HAP-1 (cell line): Measurements from ENCODE around the gene GASK1B.

Experiments
- DNase-seq, 2 experiments: peaks; one replicate each; pipeline ENCODE4 v3.0.0-alpha.2; 2016 to 2020; ENCODE audit warnings: low spot score in 2 of 2
- H3K27me3 ChIP-seq: fragments of 250-450 bp; sonication (Bioruptor Pico); 2 replicates; pipeline ENCODE4 v1.5.1; 2020; ENCODE audit warnings: low read depth, mild to moderate bottlenecking, moderate library complexity
- H3K36me3 ChIP-seq: fragments of 250-450 bp; sonication (Bioruptor Pico); replicated peaks from 2 replicates; pipeline ENCODE4 v1.5.1; 2020; ENCODE audit warnings: mild to moderate bottlenecking
- H3K4me1 ChIP-seq: fragments of 250-450 bp; sonication (Bioruptor Pico); 2 replicates; pipeline ENCODE4 v1.5.1; 2020; ENCODE audit warnings: mild to moderate bottlenecking
- H3K4me3 ChIP-seq: fragments of 250-450 bp; sonication (Bioruptor Pico); 2 replicates; pipeline ENCODE4 v1.5.1; 2020; ENCODE audit warnings: mild to moderate bottlenecking, moderate library complexity
- H3K9me3 ChIP-seq: fragments of 250-450 bp; sonication (Bioruptor Pico); 2 replicates; pipeline ENCODE4 v1.5.1; 2020; ENCODE audit warnings: mild to moderate bottlenecking, moderate library complexity
- in situ Hi-C: fragments of 300-500 bp; cut with MboI; formaldehyde crosslinking; loops from 3 replicates; pipeline ENCODE4 v1.14.3; 2020; ENCODE audit warnings: low sequenced_read_pairs, inconsistent platforms, mixed read lengths

The GASK1B gene

DNA sequence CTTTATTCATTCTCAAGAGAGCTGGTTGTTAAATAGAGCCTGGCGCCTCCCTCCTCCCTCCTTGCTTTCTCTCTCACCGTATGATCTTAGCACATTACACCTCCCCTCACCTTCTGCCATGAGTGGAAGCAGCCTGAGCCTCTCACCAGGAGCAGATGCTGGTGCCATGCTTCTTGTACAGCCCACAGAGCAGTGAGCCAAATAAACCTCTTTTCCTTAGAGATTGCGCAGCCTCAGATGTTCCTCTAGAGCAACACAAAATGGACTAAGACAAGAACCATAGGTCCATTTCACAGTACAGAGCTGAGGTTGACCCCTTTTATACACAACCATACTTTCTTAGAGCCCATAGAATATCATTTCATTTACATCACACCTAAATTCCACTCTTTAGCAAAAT is 27.4 kb upstream of the GASK1B start:
- H3K4me3 ChIP-seq, result no peak overlapping the region
- no peak for DNase-seq
- 0 out of 2 replicates have a peak, but pooled peaks cover 2% of the 10 kb centered on the region for H3K27me3 ChIP-seq
- no peaks in the 10 kb centered on the region for H3K36me3 ChIP-seq
- no peaks in the 10 kb centered on the region for H3K4me1 ChIP-seq
- in situ Hi-C loops, result no loop called here
- no peaks in the 10 kb centered on the region for H3K9me3 ChIP-seq

- Histone ChIP-seq H3K27me3 (no peaks in the 10 kb centered on the region), H3K36me3 (no peaks in the 10 kb centered on the region), H3K4me1 (no peaks in the 10 kb centered on the region), H3K4me3 (no peak overlapping the region), H3K9me3 (no peaks in the 10 kb centered on the region)
- DNase-seq, result no peak
- in situ Hi-C loops, result no loop called here
Measured at GRCh38 chr4:158197194-158197776, 24.5 kb upstream of the GASK1B start.

DNA sequence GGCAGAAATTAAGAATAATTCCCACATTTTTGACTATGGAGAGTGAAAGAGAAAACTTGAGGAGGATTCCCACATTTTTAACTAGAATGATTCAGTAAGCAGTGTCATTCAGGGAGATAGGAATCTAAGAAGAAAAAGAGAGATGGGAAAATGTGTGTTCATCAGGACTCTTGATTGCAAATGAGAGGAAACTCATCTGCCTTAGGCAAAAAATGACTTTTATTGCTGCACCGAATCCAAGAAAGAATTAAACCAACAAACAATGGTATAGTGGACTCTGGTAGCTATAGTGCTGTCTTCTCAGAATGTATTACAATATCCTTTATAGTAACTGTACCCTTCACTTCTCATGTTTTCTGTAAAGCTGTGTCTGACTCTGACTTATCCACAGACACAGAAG is 22.5 kb upstream of the GASK1B start:
- H3K4me3 ChIP-seq, result no peak overlapping the region
- no peaks in the 10 kb centered on the region for H3K27me3 ChIP-seq
- in situ Hi-C loops, result no loop called here
- H3K9me3 ChIP-seq, result no peaks in the 10 kb centered on the region
- no peaks in the 10 kb centered on the region for H3K36me3 ChIP-seq
- H3K4me1 ChIP-seq, result no peaks in the 10 kb centered on the region
- DNase-seq, result no peak

- no peaks in the 10 kb centered on the region for H3K9me3 ChIP-seq
- peak in 1 of 2 experiments; percentile 61 for DNase-seq
- H3K4me1 ChIP-seq, result no peaks in the 10 kb centered on the region
- in situ Hi-C loops, result no loop called here
- H3K36me3 ChIP-seq, result no peaks in the 10 kb centered on the region
- H3K27me3 ChIP-seq, result no peaks in the 10 kb centered on the region
- no peak overlapping the region for H3K4me3 ChIP-seq
Measured at GRCh38 chr4:158193171-158193749, 20.4 kb upstream of the GASK1B start.

- Histone ChIP-seq H3K4me3 (no peak overlapping the region), H3K9me3 (no peaks in the 10 kb centered on the region), H3K27me3 (no peaks in the 10 kb centered on the region), H3K4me1 (no peaks in the 10 kb centered on the region), H3K36me3 (no peaks in the 10 kb centered on the region)
- in situ Hi-C loops, result no loop called here
- no peak for DNase-seq
Measured at GRCh38 chr4:158192439-158193158, 19.8 kb upstream of the GASK1B start.

DNA sequence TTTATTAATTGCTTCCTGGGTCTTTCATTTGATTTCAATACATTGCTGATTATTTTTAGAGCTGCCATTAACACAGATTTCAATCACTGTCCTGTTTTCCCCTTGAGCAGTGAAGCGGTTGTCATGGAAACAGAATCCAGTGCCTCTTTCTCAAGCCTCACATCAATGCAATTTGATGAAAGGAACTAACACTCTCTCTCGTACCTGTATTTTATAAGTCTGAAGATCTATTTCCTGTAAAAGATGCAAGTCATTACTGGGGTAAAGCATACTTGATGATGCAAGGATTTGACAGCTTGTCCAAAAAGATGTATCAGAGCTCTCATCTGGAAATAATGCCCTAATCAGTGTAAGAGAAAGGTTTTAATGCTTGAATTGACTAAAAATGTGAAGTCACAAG is 17.9 kb upstream of the GASK1B start:
- in situ Hi-C loops, result no loop called here
- no peaks in the 10 kb centered on the region for H3K9me3 ChIP-seq
- no peaks in the 10 kb centered on the region for H3K4me1 ChIP-seq
- no peaks in the 10 kb centered on the region for H3K36me3 ChIP-seq
- DNase-seq, result no peak
- H3K27me3 ChIP-seq, result no peaks in the 10 kb centered on the region
- H3K4me3 ChIP-seq, result no peak overlapping the region

DNA sequence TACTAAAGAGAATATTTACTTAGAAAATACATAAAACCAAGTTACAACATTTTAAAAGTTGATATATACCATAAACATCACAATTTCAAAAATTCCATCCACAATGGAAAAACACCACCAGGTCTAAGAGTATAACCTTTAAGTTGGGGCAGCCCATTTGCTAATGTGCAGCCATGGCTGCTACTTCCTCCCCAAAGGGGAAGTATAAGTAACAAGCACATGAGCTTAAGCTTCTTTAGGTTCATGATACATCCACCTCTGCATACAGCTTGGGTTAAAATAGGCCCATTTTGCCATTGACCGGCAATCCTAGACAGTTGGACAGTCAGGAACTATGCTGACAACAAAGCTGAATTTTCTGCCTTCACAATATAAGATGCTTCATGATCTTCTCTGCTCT is 16.6 kb upstream of the GASK1B start:
- Histone ChIP-seq H3K36me3 (no peaks in the 10 kb centered on the region), H3K9me3 (no peaks in the 10 kb centered on the region), H3K27me3 (no peaks in the 10 kb centered on the region), H3K4me1 (no peaks in the 10 kb centered on the region), H3K4me3 (no peak overlapping the region)
- in situ Hi-C loops, result no loop called here
- no peak for DNase-seq

- Histone ChIP-seq H3K27me3 (no peaks in the 10 kb centered on the region), H3K9me3 (no peaks in the 10 kb centered on the region), H3K36me3 (no peaks in the 10 kb centered on the region), H3K4me3 (no peak overlapping the region), H3K4me1 (no peaks in the 10 kb centered on the region)
- no peak for DNase-seq
- in situ Hi-C loops, result no loop called here
Measured at GRCh38 chr4:158186815-158187214, 14.0 kb upstream of the GASK1B start.

- in situ Hi-C loops, result no loop called here
- DNase-seq, result no peak
- Histone ChIP-seq H3K4me3 (no peak overlapping the region), H3K9me3 (no peaks in the 10 kb centered on the region), H3K27me3 (no peaks in the 10 kb centered on the region), H3K4me1 (no peaks in the 10 kb centered on the region), H3K36me3 (no peaks in the 10 kb centered on the region)
Measured at GRCh38 chr4:158182736-158183135, 9.9 kb upstream of the GASK1B start.

- no peaks in the 10 kb centered on the region for H3K9me3 ChIP-seq
- peaks cover under 1% of the 10 kb centered on the region; the same call in 1 of the 2 replicates for H3K4me1 ChIP-seq
- H3K4me3 ChIP-seq, result no peak overlapping the region
- H3K36me3 ChIP-seq, result no peaks in the 10 kb centered on the region
- in situ Hi-C loops, result no loop called here
- H3K27me3 ChIP-seq, result no peaks in the 10 kb centered on the region
- DNase-seq, result no peak
Measured at GRCh38 chr4:158181906-158182305, 9.1 kb upstream of the GASK1B start.

DNA sequence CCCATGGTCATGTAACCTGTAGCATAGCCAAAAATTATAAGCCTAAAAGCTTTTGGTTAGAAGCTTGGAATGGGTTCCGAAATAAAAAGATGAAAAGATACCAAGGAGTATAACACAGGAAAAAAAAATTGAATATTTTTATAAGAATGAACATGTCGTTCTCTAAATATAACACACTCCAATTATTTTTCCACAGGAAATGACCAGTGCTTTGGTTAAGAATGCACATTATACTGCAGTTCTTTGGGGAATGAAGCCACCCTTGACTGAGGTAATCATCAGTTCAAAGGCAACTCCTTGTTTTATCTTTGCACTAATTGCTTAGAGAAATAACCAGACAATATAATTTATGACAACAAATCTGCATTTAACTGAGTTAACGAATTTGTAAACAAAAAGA is 6.6 kb upstream of the GASK1B start:
- Histone ChIP-seq H3K9me3 (no peaks in the 10 kb centered on the region), H3K4me3 (no peak overlapping the region), H3K27me3 (no peaks in the 10 kb centered on the region), H3K4me1 (peaks cover 16% of the 10 kb centered on the region), H3K36me3 (no peaks in the 10 kb centered on the region)
- no peak for DNase-seq
- in situ Hi-C loops, result no loop called here

- Histone ChIP-seq H3K9me3 (no peaks in the 10 kb centered on the region), H3K4me3 (no peak overlapping the region), H3K36me3 (no peaks in the 10 kb centered on the region), H3K27me3 (no peaks in the 10 kb centered on the region), H3K4me1 (peaks cover 31% of the 10 kb centered on the region)
- DNase-seq, result no peak
- in situ Hi-C loops, result no loop called here
Measured at GRCh38 chr4:158176776-158177175, 4.0 kb upstream of the GASK1B start.

GRCh38 chr4:158176108-158176507 is 3.3 kb upstream of the GASK1B start:
- in situ Hi-C loops, result no loop called here
- peaks cover 31% of the 10 kb centered on the region for H3K4me1 ChIP-seq
- DNase-seq, result no peak

GRCh38 chr4:158170691-158171561 is 1.9 kb downstream of the GASK1B start:
- in situ Hi-C loops, result no loop called here
- peaks cover 11% of the 10 kb centered on the region for H3K36me3 ChIP-seq
- peak; percentile 63 to 88 for DNase-seq
- H3K4me3 ChIP-seq, result peak overlapping the region; percentile 52
- no peaks in the 10 kb centered on the region for H3K27me3 ChIP-seq
- H3K9me3 ChIP-seq, result no peaks in the 10 kb centered on the region
- H3K4me1 ChIP-seq, result peaks cover 37% of the 10 kb centered on the region

More at GRCh38 chr4:158176108-158176507, 3.3 kb upstream of the GASK1B start:
- Histone ChIP-seq H3K27me3 (no peaks in the 10 kb centered on the region), H3K36me3 (no peaks in the 10 kb centered on the region; the same call in 1 of the 2 replicates), H3K4me3 (no peak overlapping the region), H3K9me3 (no peaks in the 10 kb centered on the region)
